Stomach smooth muscle (tissue), 2 donors: ENCODE results near the gene CTNNA3.

Experiments
- H3K27ac ChIP-seq: one replicate; pipeline ENCODE4 v1.7.0; 2013; ENCODE audit warnings: mild to moderate bottlenecking, low read length, inconsistent platforms
- H3K27me3 ChIP-seq, 2 donors: one replicate each; pipeline ENCODE4 v1.7.0; 2013; ENCODE audit warnings: low read length in 2 of 2; ENCODE audit not compliant: insufficient read depth in 2 of 2, control insufficient read depth in 1 of 2
- H3K36me3 ChIP-seq, 2 donors: one replicate each; pipeline ENCODE4 v1.7.0; 2013; ENCODE audit warnings: low read length in 2 of 2; ENCODE audit not compliant: control insufficient read depth in 2 of 2, insufficient read depth in 2 of 2
- H3K4me1 ChIP-seq: one replicate; pipeline ENCODE4 v1.7.0; 2013; ENCODE audit warnings: low read length; ENCODE audit not compliant: control insufficient read depth, insufficient read depth
- H3K4me3 ChIP-seq, 2 donors: one replicate each; pipeline ENCODE4 v1.7.0; 2013; ENCODE audit warnings: low read length in 2 of 2
- H3K9ac ChIP-seq, 2 donors: one replicate each; pipeline ENCODE4 v1.7.0; 2013; ENCODE audit warnings: low read length in 2 of 2, mild to moderate bottlenecking in 1 of 2
- H3K9me3 ChIP-seq, 2 donors: one replicate each; pipeline ENCODE4 v1.7.0; 2013; ENCODE audit warnings: low read length in 2 of 2; ENCODE audit not compliant: control insufficient read depth in 2 of 2
- donor health status: healthy.
- donor health status: Pancreatic carcinoma.

The CTNNA3 gene

GRCh38 chr10:66698069-66698468 is 997.9 kb downstream of the CTNNA3 start:
- Histone ChIP-seq H3K4me3 (no peak overlapping the region), H3K27ac (no peak overlapping the region), H3K9ac (no peak overlapping the region), H3K4me1 (no peaks in the 10 kb centered on the region), H3K9me3 (no peaks in the 10 kb centered on the region), H3K27me3 (no peaks in the 10 kb centered on the region), H3K36me3 (no peaks in the 10 kb centered on the region)

- Histone ChIP-seq H3K27ac (no peak overlapping the region), H3K4me3 (no peak overlapping the region), H3K9me3 (peaks cover 0 to 2% of the 10 kb centered on the region in 2 donors), H3K27me3 (no peaks in the 10 kb centered on the region), H3K9ac (no peak overlapping the region), H3K36me3 (no peaks in the 10 kb centered on the region), H3K4me1 (no peaks in the 10 kb centered on the region)
Observed at GRCh38 chr10:66695046-66695445, 1000.9 kb downstream of the CTNNA3 start.

GRCh38 chr10:66684581-66684980 is 1011.4 kb downstream of the CTNNA3 start:
- Histone ChIP-seq H3K27ac (no peak overlapping the region), H3K9ac (no peak overlapping the region)

GRCh38 chr10:66680886-66681285 is 1015.1 kb downstream of the CTNNA3 start:
- Histone ChIP-seq H3K9me3 (no peaks in the 10 kb centered on the region), H3K27me3 (no peaks in the 10 kb centered on the region), H3K4me1 (no peaks in the 10 kb centered on the region), H3K4me3 (no peak overlapping the region), H3K9ac (no peak overlapping the region), H3K36me3 (no peaks in the 10 kb centered on the region), H3K27ac (no peak overlapping the region)

More at GRCh38 chr10:66684581-66684980, 1011.4 kb downstream of the CTNNA3 start:
- Histone ChIP-seq H3K4me3 (no peak overlapping the region), H3K36me3 (no peaks in the 10 kb centered on the region), H3K9me3 (no peaks in the 10 kb centered on the region), H3K4me1 (no peaks in the 10 kb centered on the region), H3K27me3 (no peaks in the 10 kb centered on the region)

GRCh38 chr10:66678521-66678920 is 1017.5 kb downstream of the CTNNA3 start:
- Histone ChIP-seq H3K4me3 (no peak overlapping the region), H3K9me3 (no peaks in the 10 kb centered on the region), H3K9ac (no peak overlapping the region), H3K36me3 (no peaks in the 10 kb centered on the region), H3K27me3 (no peaks in the 10 kb centered on the region), H3K27ac (no peak overlapping the region), H3K4me1 (no peaks in the 10 kb centered on the region)

GRCh38 chr10:66673071-66673470 is 1022.9 kb downstream of the CTNNA3 start:
- no peaks in the 10 kb centered on the region for H3K4me1 ChIP-seq
- H3K27me3 ChIP-seq, result no peaks in the 10 kb centered on the region
- no peak overlapping the region for H3K4me3 ChIP-seq
- H3K27ac ChIP-seq, result no peak overlapping the region
- no peaks in the 10 kb centered on the region for H3K36me3 ChIP-seq
- H3K9ac ChIP-seq, result no peak overlapping the region
- H3K9me3 ChIP-seq, result no peaks in the 10 kb centered on the region

- Histone ChIP-seq H3K4me3 (no peak overlapping the region), H3K9me3 (no peaks in the 10 kb centered on the region), H3K27ac (no peak overlapping the region), H3K36me3 (no peaks in the 10 kb centered on the region), H3K27me3 (no peaks in the 10 kb centered on the region), H3K9ac (no peak overlapping the region), H3K4me1 (no peaks in the 10 kb centered on the region)
Observed at GRCh38 chr10:66671562-66671961, 1024.4 kb downstream of the CTNNA3 start.

GRCh38 chr10:66671064-66671463 is 1024.9 kb downstream of the CTNNA3 start:
- Histone ChIP-seq H3K36me3 (no peaks in the 10 kb centered on the region), H3K9me3 (no peaks in the 10 kb centered on the region), H3K27me3 (no peaks in the 10 kb centered on the region), H3K4me1 (no peaks in the 10 kb centered on the region), H3K9ac (no peak overlapping the region), H3K27ac (no peak overlapping the region), H3K4me3 (no peak overlapping the region)

GRCh38 chr10:66656499-66656898 is 1039.5 kb downstream of the CTNNA3 start:
- H3K36me3 ChIP-seq, result no peaks in the 10 kb centered on the region
- H3K27ac ChIP-seq, result no peak overlapping the region
- no peaks in the 10 kb centered on the region for H3K9me3 ChIP-seq
- H3K9ac ChIP-seq, result no peak overlapping the region
- no peaks in the 10 kb centered on the region for H3K4me1 ChIP-seq
- no peaks in the 10 kb centered on the region for H3K27me3 ChIP-seq
- H3K4me3 ChIP-seq, result no peak overlapping the region

GRCh38 chr10:66654861-66655260 is 1041.1 kb downstream of the CTNNA3 start:
- no peak overlapping the region for H3K4me3 ChIP-seq
- H3K27me3 ChIP-seq, result no peaks in the 10 kb centered on the region
- no peaks in the 10 kb centered on the region for H3K36me3 ChIP-seq
- no peaks in the 10 kb centered on the region for H3K4me1 ChIP-seq
- no peaks in the 10 kb centered on the region for H3K9me3 ChIP-seq
- no peak overlapping the region for H3K27ac ChIP-seq
- no peak overlapping the region for H3K9ac ChIP-seq

- no peak overlapping the region for H3K9ac ChIP-seq
- no peaks in the 10 kb centered on the region for H3K4me1 ChIP-seq
- no peak overlapping the region for H3K27ac ChIP-seq
- no peak overlapping the region for H3K4me3 ChIP-seq
- no peaks in the 10 kb centered on the region for H3K9me3 ChIP-seq
- H3K27me3 ChIP-seq, result no peaks in the 10 kb centered on the region
- no peaks in the 10 kb centered on the region for H3K36me3 ChIP-seq
Observed at GRCh38 chr10:66651308-66652082, 1044.5 kb downstream of the CTNNA3 start.
